MM.1S (cell line): ENCODE data around the gene C7.

Experiments used
- DNase-seq: peaks from one replicate; pipeline ENCODE4 v3.0.0-alpha.2; 2015
- H2AFZ ChIP-seq: fragments of 300-600 bp; sonication (generic); 2 replicates; pipeline ENCODE4 v1.6.0; 2016; ENCODE audit warnings: antibody characterized with exemption, low read length
- H3F3A ChIP-seq: fragments of 300-600 bp; sonication (generic); 2 replicates; pipeline ENCODE4 v1.6.1; 2016; ENCODE audit warnings: mild to moderate bottlenecking, antibody characterized with exemption, low read length, moderate library complexity, mixed read lengths; ENCODE audit not compliant: insufficient read depth
- H3K27ac ChIP-seq: fragments of 300-600 bp; sonication (generic); 2 replicates; pipeline ENCODE4 v1.5.1; 2016; ENCODE audit warnings: mild to moderate bottlenecking, low read length
- H3K27me3 ChIP-seq: fragments of 300-600 bp; sonication (generic); replicated peaks from 2 replicates; pipeline ENCODE4 v1.6.0; 2016; ENCODE audit warnings: low read length; ENCODE audit not compliant: insufficient read depth
- H3K36me3 ChIP-seq: fragments of 300-600 bp; sonication (generic); replicated peaks from 2 replicates; pipeline ENCODE4 v1.6.1; 2016; ENCODE audit warnings: mild to moderate bottlenecking, low read length, mixed read lengths; ENCODE audit not compliant: insufficient read depth
- H3K4me1 ChIP-seq: fragments of 300-600 bp; sonication (generic); 2 replicates; pipeline ENCODE4 v1.6.1; 2016; ENCODE audit warnings: low read length, mixed read lengths
- H3K4me2 ChIP-seq: fragments of 300-600 bp; sonication (generic); 2 replicates; pipeline ENCODE4 v1.6.0; 2016; ENCODE audit warnings: low read depth, low read length
- H3K4me3 ChIP-seq: fragments of 300-600 bp; sonication (generic); 2 replicates; pipeline ENCODE4 v1.5.1; 2016; ENCODE audit warnings: low read length, mixed read lengths
- H3K79me2 ChIP-seq: fragments of 300-600 bp; sonication (generic); 2 replicates; pipeline ENCODE4 v1.6.1; 2016; ENCODE audit warnings: mixed run types, low read length, mixed read lengths
- H3K9ac ChIP-seq: fragments of 300-600 bp; sonication (generic); 2 replicates; pipeline ENCODE4 v1.6.1; 2016; ENCODE audit warnings: low read length, mixed read lengths
- H3K9me2 ChIP-seq: fragments of 300-600 bp; sonication (generic); replicated peaks from 2 replicates; pipeline ENCODE4 v1.6.1; 2016; ENCODE audit warnings: mild to moderate bottlenecking, low read length, mixed read lengths; ENCODE audit not compliant: insufficient read depth
- H3K9me3 ChIP-seq: fragments of 300-600 bp; sonication (generic); replicated peaks from 2 replicates; pipeline ENCODE4 v1.6.1; 2016; ENCODE audit warnings: mild to moderate bottlenecking, low read length, mixed read lengths; ENCODE audit not compliant: insufficient read depth
- H4K20me1 ChIP-seq: fragments of 300-600 bp; sonication (generic); 2 replicates; pipeline ENCODE4 v1.6.1; 2016; ENCODE audit warnings: mild to moderate bottlenecking, low read length, moderate library complexity, mixed read lengths; ENCODE audit not compliant: insufficient read depth
- EZH2 ChIP-seq: fragments of 300-600 bp; sonication (generic); optimal IDR thresholded peaks from 2 replicates; pipeline ENCODE3; 2017; ENCODE audit warnings: low read depth, mild to moderate bottlenecking, antibody characterized with exemption, low read length, mixed read lengths
- EZH2phosphoT487 ChIP-seq: fragments of 300-600 bp; sonication (generic); IDR thresholded peaks from 2 replicates; pipeline ENCODE4 v1.6.1; 2018; ENCODE audit warnings: antibody characterized with exemption, low read length
- TF ChIP-seq, protein P1 (sequence below): fragments of 300-600 bp; sonication (generic); IDR thresholded peaks from 2 replicates; pipeline ENCODE4 v1.5.1; 2016; ENCODE audit warnings: antibody characterized with exemption, low read length, mixed read lengths

The C7 gene

DNA sequence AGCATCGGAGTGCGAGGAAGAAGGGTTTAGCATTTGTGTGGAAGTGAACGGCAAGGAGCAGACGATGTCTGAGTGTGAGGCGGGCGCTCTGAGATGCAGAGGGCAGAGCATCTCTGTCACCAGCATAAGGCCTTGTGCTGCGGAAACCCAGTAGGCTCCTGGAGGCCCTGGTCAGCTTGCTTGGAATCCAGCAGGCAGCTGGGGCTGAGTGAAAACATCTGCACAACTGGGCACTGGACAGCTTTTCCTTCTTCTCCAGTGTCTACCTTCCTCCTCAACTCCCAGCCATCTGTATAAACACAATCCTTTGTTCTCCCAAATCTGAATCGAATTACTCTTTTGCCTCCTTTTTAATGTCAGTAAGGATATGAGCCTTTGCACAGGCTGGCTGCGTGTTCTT lies 72.1 kb downstream of the C7 start:
- no peaks in the 10 kb centered on the region for H3K36me3 ChIP-seq
- H3K27ac ChIP-seq, result no peak overlapping the region
- no peaks in the 10 kb centered on the region for H4K20me1 ChIP-seq
- DNase-seq, result no peak
- no peak overlapping the region for H2AFZ ChIP-seq
- H3K27me3 ChIP-seq, result no peaks in the 10 kb centered on the region
- H3F3A ChIP-seq, result no peaks in the 10 kb centered on the region
- H3K9me2 ChIP-seq, result no peaks in the 10 kb centered on the region
- no peaks in the 10 kb centered on the region for H3K4me1 ChIP-seq
- H3K4me2 ChIP-seq, result no peak overlapping the region
- no peak for TF ChIP-seq EZH2phosphoT487
- TF ChIP-seq EZH2, result no peak
- TF ChIP-seq, protein P1, sequence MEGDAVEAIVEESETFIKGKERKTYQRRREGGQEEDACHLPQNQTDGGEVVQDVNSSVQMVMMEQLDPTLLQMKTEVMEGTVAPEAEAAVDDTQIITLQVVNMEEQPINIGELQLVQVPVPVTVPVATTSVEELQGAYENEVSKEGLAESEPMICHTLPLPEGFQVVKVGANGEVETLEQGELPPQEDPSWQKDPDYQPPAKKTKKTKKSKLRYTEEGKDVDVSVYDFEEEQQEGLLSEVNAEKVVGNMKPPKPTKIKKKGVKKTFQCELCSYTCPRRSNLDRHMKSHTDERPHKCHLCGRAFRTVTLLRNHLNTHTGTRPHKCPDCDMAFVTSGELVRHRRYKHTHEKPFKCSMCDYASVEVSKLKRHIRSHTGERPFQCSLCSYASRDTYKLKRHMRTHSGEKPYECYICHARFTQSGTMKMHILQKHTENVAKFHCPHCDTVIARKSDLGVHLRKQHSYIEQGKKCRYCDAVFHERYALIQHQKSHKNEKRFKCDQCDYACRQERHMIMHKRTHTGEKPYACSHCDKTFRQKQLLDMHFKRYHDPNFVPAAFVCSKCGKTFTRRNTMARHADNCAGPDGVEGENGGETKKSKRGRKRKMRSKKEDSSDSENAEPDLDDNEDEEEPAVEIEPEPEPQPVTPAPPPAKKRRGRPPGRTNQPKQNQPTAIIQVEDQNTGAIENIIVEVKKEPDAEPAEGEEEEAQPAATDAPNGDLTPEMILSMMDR, result no peak
- H3K79me2 ChIP-seq, result no peaks in the 10 kb centered on the region
- no peaks in the 10 kb centered on the region for H3K9me3 ChIP-seq
- no peak overlapping the region for H3K4me3 ChIP-seq
- H3K9ac ChIP-seq, result no peak overlapping the region

DNA sequence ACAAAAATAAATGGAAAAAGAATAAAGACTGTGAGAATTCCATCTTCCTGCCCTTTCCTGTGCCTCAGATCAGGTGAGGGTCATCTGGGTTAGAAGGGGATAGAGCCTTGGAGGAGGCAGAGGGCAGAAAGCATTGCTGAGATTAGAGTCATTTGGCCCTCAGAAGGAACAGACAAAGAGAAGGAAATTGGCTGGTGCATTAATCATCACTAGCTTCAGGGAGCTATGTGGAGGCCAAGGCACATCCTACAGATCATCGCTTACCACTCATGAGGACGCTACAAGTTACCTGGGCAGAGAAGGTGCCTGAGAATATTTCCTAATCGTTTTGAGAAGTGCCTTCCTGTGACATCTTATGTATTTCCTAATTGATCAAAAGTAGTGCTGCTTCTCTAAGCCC lies 74.5 kb downstream of the C7 start:
- no peaks in the 10 kb centered on the region for H4K20me1 ChIP-seq
- TF ChIP-seq EZH2phosphoT487 (no peak), EZH2 (no peak)
- TF ChIP-seq, protein P1, result no peak
- H3K4me2 ChIP-seq, result no peak overlapping the region
- H2AFZ ChIP-seq, result no peak overlapping the region
- H3K36me3 ChIP-seq, result no peaks in the 10 kb centered on the region
- H3K79me2 ChIP-seq, result no peaks in the 10 kb centered on the region
- no peaks in the 10 kb centered on the region for H3F3A ChIP-seq
- H3K4me3 ChIP-seq, result no peak overlapping the region
- no peaks in the 10 kb centered on the region for H3K4me1 ChIP-seq
- H3K9ac ChIP-seq, result no peak overlapping the region
- H3K27ac ChIP-seq, result no peak overlapping the region
- no peaks in the 10 kb centered on the region for H3K9me2 ChIP-seq
- H3K27me3 ChIP-seq, result no peaks in the 10 kb centered on the region
- H3K9me3 ChIP-seq, result no peaks in the 10 kb centered on the region
- DNase-seq, result no peak

DNA sequence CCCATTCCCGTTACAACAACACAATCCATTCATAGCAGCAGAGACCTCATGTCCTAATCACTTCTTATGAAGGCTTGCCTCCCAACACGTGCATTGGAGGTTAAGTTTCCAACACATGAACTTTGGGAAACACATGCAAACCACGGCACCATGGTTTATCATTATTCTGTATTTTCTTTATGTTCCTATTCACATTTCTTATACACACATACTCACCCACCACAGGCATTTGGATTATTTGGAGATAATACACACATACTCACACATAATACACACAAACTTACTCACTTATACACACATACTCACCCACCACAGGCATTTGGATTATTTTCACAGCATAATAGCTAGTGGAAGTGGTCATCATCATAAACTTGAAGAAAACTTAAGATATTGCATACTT lies 75.6 kb downstream of the C7 start:
- Histone ChIP-seq H3K9me3 (no peaks in the 10 kb centered on the region), H3K27me3 (no peaks in the 10 kb centered on the region), H3F3A (no peaks in the 10 kb centered on the region), H3K27ac (no peak overlapping the region), H4K20me1 (no peaks in the 10 kb centered on the region), H3K4me2 (no peak overlapping the region), H3K9me2 (no peaks in the 10 kb centered on the region), H2AFZ (no peak overlapping the region), H3K79me2 (no peaks in the 10 kb centered on the region), H3K9ac (no peak overlapping the region), H3K36me3 (no peaks in the 10 kb centered on the region), H3K4me3 (no peak overlapping the region), H3K4me1 (no peaks in the 10 kb centered on the region)
- TF ChIP-seq EZH2phosphoT487 (no peak), EZH2 (no peak)
- TF ChIP-seq, protein P1, result no peak
- DNase-seq, result no peak
